GM19372 (cell line): ENCODE measurements around the gene DPYSL4.
"Not testable (repeated sequence)": the region's sequence is repeated elsewhere in the genome, so short reads cannot be mapped to it uniquely, and the experiment has no call there.

ENCODE experiments used
- ATAC-seq: cut with Tn5 transposase; IDR thresholded peaks from one replicate; pipeline ENCODE4 v1.9.1; 2021; ENCODE audit warnings: mild to moderate bottlenecking, low read depth, moderate library complexity; ENCODE audit not compliant: unreplicated experiment

The DPYSL4 gene

DNA sequence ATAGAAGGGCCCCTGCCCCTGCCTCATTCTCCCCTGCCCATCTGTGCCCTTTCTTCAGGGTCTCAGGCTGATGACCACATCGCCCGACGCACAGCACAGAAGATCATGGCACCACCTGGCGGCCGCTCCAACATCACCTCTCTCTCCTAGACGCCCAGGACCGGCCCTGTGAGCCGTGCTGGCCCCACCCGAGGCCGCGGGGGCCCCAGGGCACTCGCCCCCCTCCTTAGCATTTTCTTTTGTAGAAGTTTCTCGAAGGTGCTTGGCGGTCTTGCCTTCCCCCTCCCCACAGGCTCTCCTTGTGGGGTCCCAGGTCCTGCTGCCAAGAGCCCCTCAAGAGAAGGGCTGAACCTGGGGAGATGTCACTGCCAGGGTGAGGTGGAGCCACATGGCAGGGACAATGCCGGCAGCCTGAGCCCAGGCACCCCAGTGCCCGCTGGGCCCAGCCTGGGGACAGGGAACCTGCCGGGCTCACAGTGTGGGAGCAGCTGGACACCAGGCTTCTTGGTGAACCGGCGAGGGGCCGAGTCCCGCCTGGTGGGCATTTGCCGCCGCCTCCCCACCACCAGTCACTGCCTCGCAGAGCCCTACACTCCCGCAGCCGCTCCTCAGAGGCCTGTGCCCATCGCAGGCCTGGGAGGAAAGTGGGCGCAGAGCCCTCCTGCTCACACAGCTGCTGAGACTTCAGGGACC lies 18.2 kb downstream of the DPYSL4 start:
- no peak for ATAC-seq

DNA sequence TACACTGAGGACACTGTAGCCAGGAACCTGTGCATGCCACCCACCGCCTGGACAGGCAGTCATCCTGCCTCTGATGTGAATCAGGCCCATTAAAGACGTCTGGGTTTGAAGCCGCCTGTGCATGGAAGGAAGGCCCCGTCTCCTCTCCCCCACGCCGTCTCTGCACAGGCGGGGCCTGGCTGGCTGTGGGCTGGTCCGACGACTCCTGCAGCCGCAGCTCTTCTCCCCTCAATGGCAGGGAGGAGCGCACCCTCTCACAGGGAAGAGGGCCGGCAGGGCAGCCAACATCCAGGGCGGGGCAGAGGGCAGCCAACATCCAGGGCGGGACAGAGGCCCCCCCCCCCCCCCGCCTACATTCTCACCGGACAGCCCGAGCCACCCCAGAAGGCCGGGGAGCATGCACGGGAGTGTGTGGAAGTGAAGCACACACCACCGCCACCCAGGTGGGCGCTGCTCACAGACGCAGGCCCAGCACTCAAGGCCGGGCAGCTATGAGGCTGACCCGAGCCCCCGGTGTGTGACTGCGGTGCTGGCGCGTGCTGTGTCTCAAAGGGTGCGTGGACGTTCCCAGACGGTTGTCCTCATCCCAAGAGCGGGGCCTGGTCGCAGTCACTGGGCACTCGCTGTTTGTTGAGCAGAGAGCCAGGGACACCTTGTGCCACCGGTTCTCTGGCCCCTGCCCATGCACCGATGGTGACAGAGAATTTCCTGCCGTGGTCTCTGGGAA lies 19.1 kb downstream of the DPYSL4 start:
- no peak for ATAC-seq

DNA sequence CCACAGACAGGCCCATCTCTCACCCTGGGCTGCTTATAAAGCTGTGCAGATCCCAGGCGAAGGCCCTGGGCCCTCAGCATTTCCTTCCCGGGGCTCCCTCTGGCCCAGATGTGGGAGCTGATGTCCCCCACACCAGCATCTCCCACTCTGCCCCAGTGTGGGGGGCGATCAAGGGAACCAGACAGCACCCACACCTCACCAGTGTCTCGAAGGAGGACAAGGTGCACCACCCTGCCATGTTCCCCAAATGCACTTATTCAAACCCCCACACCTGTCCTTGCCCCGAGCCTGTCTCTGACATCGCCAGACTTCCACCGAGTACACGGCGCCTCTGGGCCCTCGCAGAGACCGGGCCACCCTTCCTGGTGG lies 19.6 kb downstream of the DPYSL4 start:
- ATAC-seq: no peak

DNA sequence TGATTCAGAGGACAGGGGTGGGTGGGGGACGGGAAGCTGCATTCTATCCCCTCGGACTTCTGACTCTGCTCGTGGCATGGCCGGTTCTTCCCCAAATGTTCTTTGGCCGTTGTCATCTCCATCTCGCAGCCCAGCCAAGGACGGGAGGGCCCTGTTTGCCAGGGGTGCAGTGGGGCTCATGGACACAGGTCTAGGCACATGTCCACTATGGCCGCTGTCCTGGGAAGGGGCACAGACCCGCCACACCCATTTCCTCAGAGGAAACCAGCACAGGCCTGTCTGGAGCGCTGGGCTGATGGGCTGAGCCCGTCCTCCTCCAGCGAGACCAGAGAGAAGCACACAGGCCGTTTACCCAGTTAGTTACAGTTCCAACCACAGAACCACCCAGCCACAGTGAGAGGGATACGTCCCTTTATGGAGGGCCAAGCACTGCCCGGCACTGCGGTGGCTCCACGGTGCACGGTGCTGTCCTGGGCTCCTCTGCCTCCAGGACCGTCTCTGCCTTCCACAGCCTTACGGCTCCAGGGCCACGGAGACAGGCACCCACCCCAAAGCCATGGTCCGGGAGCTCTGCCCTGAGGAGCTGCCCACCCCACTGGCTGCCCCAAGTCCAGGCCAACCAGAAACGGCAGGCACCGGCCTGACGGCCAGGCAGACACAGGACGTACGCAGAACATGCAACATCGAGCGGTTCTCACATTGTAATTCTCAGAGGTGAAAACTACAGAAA lies 20.2 kb downstream of the DPYSL4 start:
- no peak for ATAC-seq

DNA sequence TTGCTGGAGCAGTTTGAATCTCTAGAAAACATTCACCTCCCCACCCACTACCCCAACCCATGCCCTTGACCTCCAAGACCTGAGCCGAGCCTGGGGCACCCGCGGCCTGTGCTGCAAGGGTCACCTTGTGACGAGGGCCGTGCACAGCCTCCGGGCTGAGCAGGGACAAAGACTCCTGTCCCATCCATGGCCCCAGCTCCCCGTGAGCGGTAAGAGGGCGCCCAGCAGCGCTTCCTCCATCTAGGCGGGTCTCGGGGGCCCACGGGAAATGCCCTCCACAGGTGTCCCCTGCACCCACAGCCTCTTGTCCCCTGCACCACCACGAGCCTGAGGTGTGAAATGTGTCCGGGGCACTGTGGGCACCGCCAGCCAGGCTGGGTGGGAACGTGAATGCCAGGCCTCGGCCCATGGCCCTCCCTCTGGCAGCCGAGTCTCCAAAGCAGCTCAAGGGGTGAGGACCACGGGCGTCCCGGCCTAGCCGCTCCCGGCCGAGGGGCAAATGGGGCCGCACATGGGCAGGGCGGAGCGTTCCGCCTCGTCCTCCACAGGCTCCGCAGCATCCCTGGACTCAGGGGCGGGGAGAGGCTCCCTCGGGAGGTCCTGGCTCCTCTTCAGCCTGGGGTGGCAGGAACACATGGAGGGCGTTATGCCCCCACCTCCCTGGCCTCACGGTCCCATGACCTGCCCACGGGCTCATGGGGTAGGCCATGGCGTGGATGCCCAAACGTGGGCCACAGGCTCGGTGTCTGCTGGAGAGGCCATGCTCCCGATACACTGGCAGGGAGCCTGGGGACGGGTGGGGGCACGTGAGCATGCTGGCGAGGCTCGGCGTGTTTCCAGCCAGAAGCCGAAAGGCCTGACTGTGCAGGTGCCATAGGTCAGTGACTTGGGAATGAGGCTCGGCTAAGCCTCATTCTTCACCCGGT lies 21.1 kb downstream of the DPYSL4 start:
- no peak for ATAC-seq

DNA sequence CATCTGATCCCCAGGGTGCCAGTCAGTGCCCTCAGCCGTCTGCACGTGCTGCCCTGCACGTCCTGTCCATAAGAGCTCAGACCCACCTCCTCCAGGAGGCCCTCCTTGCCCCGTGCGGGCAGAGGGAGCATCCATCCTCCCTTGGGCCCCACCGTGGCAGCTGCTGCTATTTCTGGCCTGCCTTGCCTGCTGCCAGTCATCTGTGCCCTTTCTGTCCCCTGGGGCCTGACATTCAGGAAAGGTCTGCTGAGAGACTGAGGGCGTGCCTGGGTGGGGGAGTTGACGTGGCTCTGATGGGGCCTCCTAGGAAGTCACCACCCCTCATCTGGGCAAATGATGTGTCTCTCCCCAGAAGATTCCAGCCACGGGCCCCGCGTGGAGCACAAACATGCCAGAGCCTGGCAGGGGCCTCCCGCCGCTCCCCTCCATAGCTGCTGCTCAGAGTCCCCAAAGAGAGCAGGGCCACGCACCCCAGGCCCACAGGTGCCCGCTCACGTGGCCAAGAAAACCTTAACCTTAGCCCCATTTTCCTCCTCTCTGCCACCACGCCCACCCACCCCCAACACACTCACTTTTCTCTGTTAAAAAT lies 21.8 kb downstream of the DPYSL4 start:
- no peak for ATAC-seq

DNA sequence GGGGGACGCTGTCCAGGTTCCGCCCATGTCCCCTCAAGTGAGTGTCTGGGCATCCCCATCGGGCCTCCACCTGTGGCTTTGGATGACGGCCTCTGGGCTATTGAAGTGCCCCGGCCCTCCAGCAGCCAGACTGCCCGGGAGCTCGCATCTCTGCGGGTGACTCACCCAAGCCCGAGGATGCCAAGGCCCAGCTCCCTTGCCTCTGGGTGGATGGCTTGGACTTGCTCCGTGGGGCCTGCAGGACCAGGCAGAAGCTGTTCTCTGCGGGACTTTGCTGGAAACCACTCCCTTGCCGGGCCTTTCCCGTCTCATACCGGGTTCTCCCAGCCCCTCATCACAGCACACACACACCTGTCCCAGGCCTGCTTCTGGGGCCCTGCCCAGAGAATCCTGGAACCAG lies 22.4 kb downstream of the DPYSL4 start:
- ATAC-seq: no peak

DNA sequence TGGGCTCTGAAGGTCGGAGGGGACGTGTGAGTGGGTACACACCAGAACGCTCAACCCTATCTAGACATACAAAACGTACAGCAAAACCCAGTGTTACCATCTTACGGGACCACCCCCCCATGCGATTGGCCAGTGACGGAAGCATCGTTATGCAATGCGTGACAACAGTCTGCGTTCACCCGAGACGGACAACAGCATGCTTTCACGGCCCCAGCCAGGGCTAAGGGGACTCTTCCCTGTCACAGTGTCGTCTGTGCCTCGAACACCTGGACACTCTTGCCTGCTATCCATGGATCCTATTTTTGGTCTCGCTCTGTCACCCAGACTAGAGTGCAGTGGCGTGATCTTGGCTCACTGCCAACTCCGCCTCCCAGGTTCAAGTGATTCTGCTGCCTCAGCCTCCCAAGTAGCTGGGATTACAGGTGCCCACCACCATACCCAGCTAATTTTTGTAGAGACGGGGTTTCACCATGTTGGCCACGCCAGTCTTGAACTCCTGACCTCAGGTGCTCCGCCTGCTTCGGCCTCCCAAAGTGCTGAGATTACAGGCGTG lies 23.3 kb downstream of the DPYSL4 start:
- no peak for ATAC-seq

DNA sequence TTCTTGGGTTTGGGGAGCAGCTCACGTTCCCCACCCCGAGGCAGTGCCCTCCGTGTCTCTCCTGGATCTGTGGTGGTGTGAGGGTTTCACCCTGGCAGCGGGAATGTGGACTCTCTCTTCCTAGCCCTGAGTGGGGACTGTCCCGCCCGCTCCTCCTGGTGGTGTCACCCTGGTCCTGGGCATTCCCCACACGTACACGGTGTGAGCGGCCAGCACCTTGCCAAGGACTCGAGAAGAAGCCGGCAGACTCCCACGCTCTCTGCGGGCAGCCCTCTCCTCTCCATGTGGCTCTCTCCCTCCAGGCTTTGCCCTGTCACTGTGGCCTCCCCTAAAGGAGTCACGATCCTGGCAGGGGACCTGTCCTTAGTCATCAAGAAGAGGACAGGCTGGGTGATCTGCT lies 24.0 kb downstream of the DPYSL4 start:
- ATAC-seq: no peak

DNA sequence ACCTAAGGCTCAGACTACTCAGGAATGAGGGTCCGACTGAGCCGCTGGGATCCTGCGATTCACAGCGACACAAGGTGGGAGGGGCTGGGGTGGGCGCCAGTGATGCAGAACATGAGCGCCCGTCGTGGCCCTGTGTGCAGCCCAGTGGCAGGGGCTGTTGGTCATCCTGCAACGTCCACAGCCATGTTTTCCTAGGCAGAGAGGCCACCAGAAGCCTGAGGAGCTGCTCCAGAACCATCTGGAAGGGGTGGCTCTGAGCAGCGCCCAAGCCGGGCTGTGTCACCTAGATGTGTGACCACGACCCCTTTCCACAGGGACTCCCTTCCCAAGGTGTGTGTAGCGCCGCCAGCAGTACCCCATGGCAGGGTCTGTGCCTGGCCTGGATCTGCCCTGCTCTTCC lies 24.5 kb downstream of the DPYSL4 start:
- ATAC-seq: no peak

DNA sequence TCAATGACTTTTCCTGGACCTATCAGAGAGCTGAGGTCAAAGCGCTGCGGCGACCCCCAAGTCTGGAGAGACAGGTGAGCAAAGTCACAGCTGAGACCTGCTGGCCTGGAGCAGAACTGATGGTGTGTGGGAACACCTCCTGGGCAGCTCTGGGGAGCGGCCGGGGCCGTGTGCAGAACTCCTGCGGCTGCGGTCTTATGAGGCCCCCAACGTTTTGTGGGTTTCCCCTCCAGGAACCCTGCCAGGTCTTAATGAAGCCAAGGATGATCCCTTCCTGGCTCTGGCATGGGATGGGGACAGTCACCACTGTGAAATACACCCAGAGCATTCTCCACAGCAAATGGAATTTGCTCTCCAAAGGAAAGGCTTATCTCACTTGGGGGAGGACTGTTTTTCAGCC lies 26.1 kb downstream of the DPYSL4 start:
- no peak for ATAC-seq

DNA sequence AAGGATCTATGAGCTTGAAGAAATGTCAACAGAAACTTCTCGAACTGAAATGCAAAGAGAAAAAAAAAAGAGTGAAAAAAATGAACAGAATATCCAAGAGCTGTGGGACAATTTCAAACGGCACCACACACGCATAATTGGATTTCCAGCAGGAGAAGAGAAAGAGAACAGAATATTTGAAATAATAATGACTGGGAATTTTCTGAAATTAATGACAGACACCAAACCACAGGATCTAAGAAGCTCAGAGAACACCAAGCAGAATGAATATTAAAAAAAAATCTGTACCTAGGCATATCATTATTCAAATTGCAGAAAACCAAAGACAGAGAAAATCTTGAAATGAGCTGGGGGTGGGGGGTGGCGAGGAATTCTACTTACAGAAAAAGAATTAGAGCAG lies 27.2 kb downstream of the DPYSL4 start:
- no peak for ATAC-seq

DNA sequence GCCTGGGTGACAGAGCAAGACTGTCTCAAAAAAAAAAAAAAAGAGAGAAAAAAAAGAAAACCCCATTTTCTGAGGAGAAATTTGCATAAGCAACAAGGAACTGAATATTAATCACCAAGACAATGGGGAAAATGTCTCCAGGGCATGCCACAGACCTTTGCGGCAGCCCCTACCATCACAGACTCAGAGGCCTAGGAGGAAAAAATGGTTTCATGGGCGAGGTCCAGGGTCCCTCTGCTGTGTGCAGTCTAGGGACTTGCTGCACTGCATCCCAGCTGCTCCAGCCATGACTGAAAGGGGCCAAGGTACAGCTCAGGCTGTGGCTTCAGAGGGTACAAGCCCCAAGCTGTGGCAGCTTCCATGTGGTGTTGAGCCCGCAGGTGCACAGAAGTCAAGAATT lies 29.7 kb downstream of the DPYSL4 start:
- not testable (repeated sequence) for ATAC-seq

DNA sequence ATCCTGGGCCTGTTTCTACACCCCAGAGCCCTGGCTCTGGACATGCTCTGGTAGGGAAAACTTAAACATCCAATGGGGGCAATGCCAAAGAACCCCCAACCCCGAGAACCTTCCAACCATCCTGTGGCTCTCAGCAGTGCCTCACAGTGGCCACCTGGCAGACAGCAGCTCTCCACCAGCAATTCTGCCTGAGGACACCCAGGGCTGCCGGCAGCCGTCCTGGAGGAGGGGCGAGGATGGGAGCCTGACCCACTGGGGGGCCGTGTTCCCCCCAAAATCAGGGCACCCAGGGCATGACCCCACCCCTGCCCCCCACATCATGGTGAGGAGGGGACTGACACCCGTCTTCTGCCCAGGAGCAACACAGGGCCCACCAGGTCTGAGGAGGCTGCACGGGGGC lies 32.7 kb downstream of the DPYSL4 start:
- no peak for ATAC-seq

DNA sequence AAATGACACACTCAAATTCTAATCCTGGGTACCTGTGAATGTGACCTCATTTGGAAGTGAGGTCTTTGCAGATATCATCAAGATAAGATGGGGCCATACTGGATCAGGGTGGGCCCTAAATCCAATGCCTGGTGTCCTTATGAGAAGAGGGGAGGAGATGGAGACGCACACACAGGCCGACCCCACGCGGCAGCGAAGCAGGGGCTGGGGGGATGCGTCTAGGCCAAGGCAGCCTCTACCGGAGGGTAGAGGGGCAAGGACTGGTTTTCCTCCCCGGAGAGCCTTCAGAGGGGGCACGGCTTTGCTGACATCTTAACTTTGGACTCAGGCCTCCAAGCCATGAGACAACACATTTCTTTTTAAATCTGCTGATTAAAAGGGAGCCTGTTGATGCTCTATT lies 33.3 kb downstream of the DPYSL4 start:
- ATAC-seq: no peak

DNA sequence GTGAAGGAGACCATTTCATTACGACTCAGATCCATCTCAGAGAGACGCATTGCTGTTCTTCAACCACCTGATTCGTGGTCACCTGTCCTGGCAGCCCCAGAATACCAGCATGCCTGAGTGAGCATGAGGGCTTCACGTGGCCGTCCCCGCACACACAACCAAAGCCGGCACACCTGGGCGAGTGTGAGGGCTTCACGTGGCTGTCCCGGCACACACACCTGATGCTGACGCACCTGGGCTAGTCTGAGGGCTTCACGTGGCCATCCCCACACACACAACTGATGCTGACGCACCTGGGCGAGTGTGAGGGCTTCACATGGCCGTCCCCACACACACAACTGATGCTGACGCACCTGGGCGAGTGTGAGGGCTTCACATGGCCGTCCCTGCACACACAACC lies 34.2 kb downstream of the DPYSL4 start:
- not testable (repeated sequence) for ATAC-seq

DNA sequence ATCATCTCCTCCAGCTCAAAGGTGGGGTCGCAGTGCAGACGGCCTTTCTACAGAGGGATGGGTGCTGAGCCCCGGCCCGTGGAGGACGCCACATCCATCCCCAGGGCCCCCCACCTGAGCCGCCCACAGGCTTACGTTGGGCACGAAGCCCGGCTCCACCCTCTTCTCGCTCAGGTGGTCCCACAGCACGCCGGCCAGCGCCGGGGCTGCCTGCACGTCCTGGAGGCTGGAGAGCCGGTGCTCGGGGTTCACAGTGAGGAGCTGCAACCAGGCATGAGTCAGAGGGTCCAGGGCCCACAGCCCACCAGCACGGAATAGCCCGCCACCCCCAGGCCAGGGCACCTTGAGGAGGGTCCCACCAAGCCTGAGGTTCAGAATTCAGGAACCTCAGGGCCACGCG lies 36.0 kb downstream of the DPYSL4 start:
- no peak for ATAC-seq

DNA sequence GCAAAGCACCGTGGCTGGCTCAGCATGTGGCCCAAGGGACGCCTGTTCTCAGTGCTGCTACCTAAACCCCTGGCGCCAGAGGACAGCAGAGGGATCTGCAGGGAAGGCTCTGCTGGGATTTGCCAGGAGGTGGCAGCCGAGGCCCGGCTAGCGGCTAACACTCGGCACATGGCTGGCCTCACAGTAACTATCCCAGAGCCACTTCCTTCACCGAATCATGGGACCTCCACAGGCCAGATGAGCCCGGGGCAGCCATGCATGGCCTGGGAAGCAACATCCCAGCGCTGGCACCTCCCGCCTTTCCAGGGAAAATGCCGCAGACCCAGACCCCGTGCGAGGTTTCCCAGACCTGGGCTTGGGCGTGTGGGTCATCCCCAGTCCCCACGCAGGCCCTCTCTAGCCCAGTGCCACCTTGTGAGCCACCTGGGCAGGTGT lies 36.4 kb downstream of the DPYSL4 start:
- ATAC-seq: peak; percentile 95

DNA sequence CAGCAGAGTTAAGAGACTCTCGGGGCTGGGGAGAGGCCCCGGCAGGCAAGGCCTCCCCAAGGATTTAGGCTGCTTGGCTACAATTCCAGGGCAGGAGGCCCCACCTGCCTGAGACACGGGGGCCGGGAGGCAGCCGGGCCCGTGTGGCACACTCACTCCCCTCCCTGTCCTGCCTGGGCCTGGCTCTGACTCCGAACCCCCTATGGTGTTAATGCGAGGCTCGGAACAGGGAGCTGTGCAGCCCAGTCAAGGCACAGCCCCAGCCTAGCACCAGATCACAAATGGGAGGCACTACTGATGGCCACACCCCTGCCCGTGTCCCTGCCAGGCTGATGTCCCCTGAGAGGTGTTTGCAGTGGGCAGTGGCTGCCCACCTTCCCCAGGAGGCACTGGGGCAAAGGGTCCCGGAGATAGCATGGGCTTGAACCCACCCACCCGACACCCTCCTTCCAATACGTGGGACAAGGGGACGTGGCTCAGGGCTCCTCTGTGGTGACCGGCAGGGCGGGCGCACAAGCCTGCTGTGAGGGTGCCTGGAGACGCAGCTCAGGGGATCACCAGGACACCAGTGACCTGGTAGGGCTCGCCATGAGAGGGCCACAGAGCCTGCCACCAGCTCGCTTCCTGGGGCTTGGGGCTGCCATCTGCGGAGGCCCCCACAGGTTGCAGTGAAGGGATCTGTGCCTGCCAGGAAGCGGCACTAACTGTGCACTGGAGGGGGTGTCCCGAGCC lies 37.0 kb downstream of the DPYSL4 start:
- no peak for ATAC-seq
